Astrocyte (in vitro differentiated cells and primary cell): Measurements from ENCODE around the gene ADCY2. TPM values are rescaled to one million over a fixed set of nuclear protein-coding genes. Genes with fewer than 3 reads are reported as not detected.

Experiments used
- DNase-seq: peaks from one replicate; pipeline ENCODE4 v3.0.0-alpha.2; 2010; ENCODE audit warnings: low read depth
- FAIRE-seq: peaks from 2 replicates; lab custom pipeline; 2011; peaks lifted over from hg19 to GRCh38; lab: Jason Lieb, UNC
- H2AFZ ChIP-seq: 2 replicates; pipeline ENCODE4 v1.6.0; 2012; ENCODE audit warnings: low read depth, low read length, inconsistent platforms
- H3K27ac ChIP-seq: 2 replicates; pipeline ENCODE4 v1.5.1; 2011; ENCODE audit warnings: low read depth, low read length, inconsistent platforms
- H3K27me3 ChIP-seq: 2 replicates; pipeline ENCODE4 v1.6.0; 2011; ENCODE audit warnings: low read length, inconsistent platforms; ENCODE audit not compliant: insufficient read depth
- H3K36me3 ChIP-seq: 2 replicates; pipeline ENCODE4 v1.5.1; 2011; ENCODE audit warnings: low read length, inconsistent platforms; ENCODE audit not compliant: insufficient read depth
- H3K4me1 ChIP-seq: 2 replicates; pipeline ENCODE4 v1.5.1; 2011; ENCODE audit warnings: low read length, inconsistent platforms; ENCODE audit not compliant: insufficient read depth
- H3K4me2 ChIP-seq: 2 replicates; pipeline ENCODE4 v1.6.0; 2012; ENCODE audit warnings: low read length, inconsistent platforms
- H3K4me3 ChIP-seq: 2 replicates; pipeline ENCODE4 v1.5.1; 2011; ENCODE audit warnings: low read depth, mild to moderate bottlenecking, low read length, inconsistent platforms; ENCODE audit not compliant: insufficient read depth
- H3K79me2 ChIP-seq: 2 replicates; pipeline ENCODE4 v1.6.0; 2012; ENCODE audit warnings: mild to moderate bottlenecking, low read length, inconsistent platforms; ENCODE audit not compliant: insufficient read depth
- H3K9ac ChIP-seq: 2 replicates; pipeline ENCODE4 v1.6.0; 2012; ENCODE audit warnings: mild to moderate bottlenecking, low read length, inconsistent platforms
- H3K9me3 ChIP-seq: 2 replicates; pipeline ENCODE4 v1.5.1; 2012; ENCODE audit warnings: low read depth, mild to moderate bottlenecking, low read length, inconsistent platforms; ENCODE audit not compliant: insufficient read depth
- H4K20me1 ChIP-seq: 2 replicates; pipeline ENCODE4 v1.6.0; 2012; ENCODE audit warnings: low read length, inconsistent platforms; ENCODE audit not compliant: insufficient read depth
- H3K27ac Mint-ChIP-seq: one replicate; pipeline ENCODE4 v1.8.0; 2021; ENCODE audit warnings: mild to moderate bottlenecking, mixed read lengths; ENCODE audit not compliant: unreplicated experiment
- H3K27me3 Mint-ChIP-seq: one replicate; pipeline ENCODE4 v1.8.0; 2021; ENCODE audit warnings: low read depth, mixed read lengths; ENCODE audit not compliant: unreplicated experiment
- H3K36me3 Mint-ChIP-seq: one replicate; pipeline ENCODE4 v1.8.0; 2021; ENCODE audit warnings: low read depth, mixed read lengths; ENCODE audit not compliant: unreplicated experiment
- H3K4me1 Mint-ChIP-seq: one replicate; pipeline ENCODE4 v1.8.0; 2021; ENCODE audit warnings: low read depth, mixed read lengths; ENCODE audit not compliant: unreplicated experiment
- H3K4me3 Mint-ChIP-seq: one replicate; pipeline ENCODE4 v1.8.0; 2021; ENCODE audit warnings: mild to moderate bottlenecking, moderate library complexity, mixed read lengths; ENCODE audit not compliant: unreplicated experiment
- H3K9me3 Mint-ChIP-seq: one replicate; pipeline ENCODE4 v1.8.0; 2021; ENCODE audit warnings: mild to moderate bottlenecking, mixed read lengths; ENCODE audit not compliant: unreplicated experiment
- EZH2 ChIP-seq: IDR thresholded peaks from 2 replicates; pipeline ENCODE4 v1.6.1; 2012; ENCODE audit warnings: mild to moderate bottlenecking, low read length, inconsistent platforms; ENCODE audit not compliant: insufficient read depth
- total RNA-seq: library from RNA; stranded (reverse); gene quantifications from 2 replicates; pipeline ENCODE4 v1.2.1, GENCODE V29; 2021
- TF ChIP-seq, protein P1 (sequence below): IDR thresholded peaks from 2 replicates; pipeline ENCODE4 v1.5.1; 2011; ENCODE audit warnings: low read depth, mild to moderate bottlenecking, inconsistent platforms, low read length, moderate library complexity; ENCODE audit not compliant: insufficient read depth

Gene ADCY2
- total RNA-seq, 1 donor from 2014 or later, result 5.7 TPM

DNA sequence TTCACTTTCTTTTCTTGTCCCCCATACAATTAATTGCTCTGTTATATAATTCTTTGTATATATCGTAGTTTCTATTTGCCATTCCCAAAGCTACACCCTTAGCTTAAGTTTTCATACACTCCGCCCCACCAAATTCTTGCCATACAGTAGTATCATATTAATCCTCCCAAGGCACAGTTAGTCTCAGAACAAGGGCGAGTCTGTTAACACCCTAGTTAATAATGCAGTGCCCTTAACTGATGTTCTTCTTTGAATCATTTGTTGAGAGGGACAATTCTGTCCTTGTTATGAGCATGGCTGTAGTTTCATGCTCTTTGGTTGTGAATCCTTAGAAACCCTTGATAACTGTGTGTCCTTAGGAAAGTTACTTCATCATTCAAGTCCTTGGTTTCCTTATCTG lies 248.8 kb downstream of the ADCY2 start:
- no peak overlapping the region for H3K27ac ChIP-seq
- H3K27me3 ChIP-seq, result no peaks in the 10 kb centered on the region
- H3K4me3 ChIP-seq, result no peak overlapping the region
- Mint-ChIP-seq H3K36me3 (no peaks in the 10 kb centered on the region), H3K9me3 (peaks cover 9% of the 10 kb centered on the region), H3K27me3 (no peaks in the 10 kb centered on the region), H3K4me1 (peaks cover 15% of the 10 kb centered on the region), H3K27ac (no peak overlapping the region), H3K4me3 (no peak overlapping the region)
- no peaks in the 10 kb centered on the region for H4K20me1 ChIP-seq
- no peak for TF ChIP-seq EZH2
- TF ChIP-seq, protein P1, sequence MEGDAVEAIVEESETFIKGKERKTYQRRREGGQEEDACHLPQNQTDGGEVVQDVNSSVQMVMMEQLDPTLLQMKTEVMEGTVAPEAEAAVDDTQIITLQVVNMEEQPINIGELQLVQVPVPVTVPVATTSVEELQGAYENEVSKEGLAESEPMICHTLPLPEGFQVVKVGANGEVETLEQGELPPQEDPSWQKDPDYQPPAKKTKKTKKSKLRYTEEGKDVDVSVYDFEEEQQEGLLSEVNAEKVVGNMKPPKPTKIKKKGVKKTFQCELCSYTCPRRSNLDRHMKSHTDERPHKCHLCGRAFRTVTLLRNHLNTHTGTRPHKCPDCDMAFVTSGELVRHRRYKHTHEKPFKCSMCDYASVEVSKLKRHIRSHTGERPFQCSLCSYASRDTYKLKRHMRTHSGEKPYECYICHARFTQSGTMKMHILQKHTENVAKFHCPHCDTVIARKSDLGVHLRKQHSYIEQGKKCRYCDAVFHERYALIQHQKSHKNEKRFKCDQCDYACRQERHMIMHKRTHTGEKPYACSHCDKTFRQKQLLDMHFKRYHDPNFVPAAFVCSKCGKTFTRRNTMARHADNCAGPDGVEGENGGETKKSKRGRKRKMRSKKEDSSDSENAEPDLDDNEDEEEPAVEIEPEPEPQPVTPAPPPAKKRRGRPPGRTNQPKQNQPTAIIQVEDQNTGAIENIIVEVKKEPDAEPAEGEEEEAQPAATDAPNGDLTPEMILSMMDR, result no peak
- no peak overlapping the region for H3K4me2 ChIP-seq
- FAIRE-seq (no peak), DNase-seq (no peak)
- H3K79me2 ChIP-seq, result no peaks in the 10 kb centered on the region
- H3K36me3 ChIP-seq, result no peaks in the 10 kb centered on the region
- no peak overlapping the region for H2AFZ ChIP-seq
- H3K9me3 ChIP-seq, result no peaks in the 10 kb centered on the region
- H3K9ac ChIP-seq, result no peak overlapping the region
- H3K4me1 ChIP-seq, result no peaks in the 10 kb centered on the region

DNA sequence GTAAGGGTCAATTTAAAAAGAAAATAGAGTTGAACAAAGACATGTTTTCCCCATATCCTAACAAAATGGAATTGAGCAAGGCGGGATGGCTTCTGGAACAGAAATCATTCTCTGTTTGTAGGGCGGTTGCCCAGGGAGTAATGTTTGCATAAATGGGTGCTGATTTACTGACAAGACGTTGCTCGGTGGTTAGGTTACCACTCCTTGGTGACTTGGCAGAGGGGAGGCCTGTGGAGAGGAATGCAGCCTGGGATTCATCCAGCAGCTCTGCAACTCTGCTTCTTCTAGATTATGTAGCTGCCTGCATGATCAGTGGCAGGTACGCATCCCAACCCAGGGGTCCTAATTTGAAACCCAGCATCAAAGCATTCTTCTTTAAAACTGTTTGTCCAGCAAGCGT lies 254.8 kb downstream of the ADCY2 start:
- Mint-ChIP-seq H3K9me3 (peaks cover 4% of the 10 kb centered on the region), H3K27ac (no peak overlapping the region), H3K4me1 (peaks cover 3% of the 10 kb centered on the region), H3K36me3 (no peaks in the 10 kb centered on the region), H3K27me3 (no peaks in the 10 kb centered on the region), H3K4me3 (no peak overlapping the region)
- TF ChIP-seq, protein P1, result no peak
- TF ChIP-seq EZH2, result no peak
- Histone ChIP-seq H4K20me1 (no peaks in the 10 kb centered on the region), H3K79me2 (no peaks in the 10 kb centered on the region), H3K9me3 (no peaks in the 10 kb centered on the region), H3K4me3 (no peak overlapping the region), H3K4me2 (no peak overlapping the region), H3K4me1 (no peaks in the 10 kb centered on the region), H3K27ac (no peak overlapping the region), H3K27me3 (no peaks in the 10 kb centered on the region), H3K9ac (no peak overlapping the region), H3K36me3 (no peaks in the 10 kb centered on the region), H2AFZ (no peak overlapping the region)
- DNase-seq (peak; percentile 36), FAIRE-seq (no peak)

DNA sequence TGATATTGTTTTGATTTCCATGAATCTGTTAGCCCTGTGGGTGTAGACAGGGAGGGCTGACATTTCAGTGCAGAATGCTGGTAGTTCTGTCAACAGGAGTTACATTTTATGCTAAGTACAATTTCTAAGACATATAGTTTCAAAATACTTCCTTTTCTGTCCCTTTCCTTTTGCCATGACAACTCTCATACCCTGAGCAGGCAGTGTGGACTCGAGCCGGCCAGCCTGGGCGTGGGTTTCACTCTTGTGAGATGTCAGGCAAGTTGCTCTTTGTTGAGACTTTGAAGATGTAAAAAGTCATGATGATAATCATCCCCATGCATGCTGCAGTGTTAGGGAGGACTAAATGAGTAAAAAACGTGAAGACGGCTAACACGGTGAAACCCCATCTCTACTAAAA lies 257.1 kb downstream of the ADCY2 start:
- DNase-seq (no peak), FAIRE-seq (no peak)
- no peaks in the 10 kb centered on the region for H3K4me1 ChIP-seq
- Mint-ChIP-seq H3K27me3 (no peaks in the 10 kb centered on the region), H3K4me1 (peaks cover 3% of the 10 kb centered on the region), H3K36me3 (no peaks in the 10 kb centered on the region), H3K27ac (no peak overlapping the region), H3K9me3 (peaks cover 4% of the 10 kb centered on the region), H3K4me3 (no peak overlapping the region)
- no peaks in the 10 kb centered on the region for H3K36me3 ChIP-seq
- H3K9me3 ChIP-seq, result no peaks in the 10 kb centered on the region
- H3K79me2 ChIP-seq, result no peaks in the 10 kb centered on the region
- no peak overlapping the region for H2AFZ ChIP-seq
- H3K27ac ChIP-seq, result no peak overlapping the region
- no peaks in the 10 kb centered on the region for H3K27me3 ChIP-seq
- TF ChIP-seq EZH2, result no peak
- TF ChIP-seq, protein P1, result no peak
- no peaks in the 10 kb centered on the region for H4K20me1 ChIP-seq
- H3K9ac ChIP-seq, result no peak overlapping the region
- no peak overlapping the region for H3K4me3 ChIP-seq
- H3K4me2 ChIP-seq, result no peak overlapping the region
